B cell (primary cell): ENCODE results near the gene CXCL12. TPM values are rescaled to one million over a fixed set of nuclear protein-coding genes. Genes with fewer than 3 reads are reported as not detected.

ENCODE experiments used
- ATAC-seq: fragments of 200-7000 bp; cut with Tn5 transposase; one replicate; pipeline ENCODE4 v1.10.0; 2021; ENCODE audit warnings: low read depth, mild to moderate bottlenecking, moderate number of reproducible peaks, moderate library complexity
- CTCF ChIA-PET: fragments of 350-600 bp; sonication (Branson Sonifier 250); formaldehyde crosslinking; loops from one replicate; lab custom pipeline; 2021; ENCODE audit warnings: antibody characterized with exemption, inconsistent platforms; lab: Charles Lee
- POLR2A ChIA-PET: fragments of 350-600 bp; sonication (Branson Sonifier 250); formaldehyde crosslinking; loops from one replicate; lab custom pipeline; 2021; ENCODE audit warnings: antibody characterized with exemption; lab: Charles Lee
- DNase-seq: peaks from one replicate; pipeline ENCODE4 v3.0.0; 2013
- H2AFZ ChIP-seq: 2 replicates; pipeline ENCODE4 v1.6.1; 2012; ENCODE audit warnings: mild to moderate bottlenecking, low read depth, low read length; ENCODE audit not compliant: insufficient read depth, poor library complexity, severe bottlenecking
- H3K27ac ChIP-seq, 2 donors: 1 replicate in 1 of 2; 2 replicates in 1 of 2; pipeline ENCODE4 v1.5.1; 2012 to 2013; ENCODE audit warnings: low read length in 2 of 2, mild to moderate bottlenecking in 2 of 2, moderate library complexity in 1 of 2
- H3K27me3 ChIP-seq, 4 experiments: fragments of 200-600 bp in 1 of 4; sonication (generic) in 1 of 4; replicated peaks in 1 of 4; 1 replicate in 2 of 4; 2 replicates in 2 of 4; pipeline versions ENCODE4 v1.6.1 to v1.7.0; 2013 to 2016; ENCODE audit warnings: low read length in 3 of 4, mild to moderate bottlenecking in 2 of 4, mixed read lengths in 1 of 4, moderate library complexity in 1 of 4; ENCODE audit not compliant: insufficient read depth in 4 of 4, control insufficient read depth in 3 of 4; ENCODE audit errors: control extremely low read depth in 1 of 4
- H3K36me3 ChIP-seq, 2 experiments: replicated peaks in 1 of 2; 1 replicate in 1 of 2; 2 replicates in 1 of 2; pipeline versions ENCODE4 v1.6.1 to v1.7.1; 2013; ENCODE audit warnings: low read length in 1 of 2; ENCODE audit not compliant: insufficient read depth in 2 of 2, control insufficient read depth in 1 of 2; ENCODE audit errors: control extremely low read depth in 1 of 2, extremely low read depth in 1 of 2
- H3K4me1 ChIP-seq, 2 donors: fragments of 200-600 bp in 1 of 2; sonication (generic) in 1 of 2; 1 replicate in 1 of 2; 2 replicates in 1 of 2; pipeline versions ENCODE4 v1.5.1 to v1.6.1; 2013 to 2017; ENCODE audit warnings: low read length in 2 of 2; ENCODE audit not compliant: control insufficient read depth in 2 of 2, insufficient read depth in 2 of 2
- H3K4me2 ChIP-seq: replicated peaks from 2 replicates; pipeline ENCODE3; 2012; ENCODE audit warnings: mild to moderate bottlenecking, low read depth, low read length; ENCODE audit not compliant: poor library complexity, severe bottlenecking
- H3K4me3 ChIP-seq, 5 experiments: fragments of 200-600 bp in 1 of 5; sonication (generic) in 1 of 5; 1 replicate in 3 of 5; 2 replicates in 2 of 5; pipeline versions ENCODE4 v1.5.1 to v1.7.0; 2011 to 2016; ENCODE audit warnings: low read length in 4 of 5, mild to moderate bottlenecking in 4 of 5, low read depth in 2 of 5, control low read depth in 1 of 5, moderate library complexity in 1 of 5; ENCODE audit not compliant: insufficient read depth in 1 of 5; ENCODE audit errors: control extremely low read depth in 1 of 5, extremely low read depth in 1 of 5
- H3K79me2 ChIP-seq: fragments of 200-600 bp; sonication (generic); one replicate; pipeline ENCODE4 v1.6.0; 2016; ENCODE audit warnings: low read length; ENCODE audit not compliant: control insufficient read depth, insufficient read depth
- H3K9ac ChIP-seq: fragments of 200-600 bp; sonication (generic); 2 replicates; pipeline ENCODE4 v1.6.1; 2017; ENCODE audit warnings: mild to moderate bottlenecking, low read length, moderate library complexity
- H3K9me3 ChIP-seq, 3 donors: one replicate each; pipeline versions ENCODE4 v1.6.1 to v1.7.1; 2013; ENCODE audit warnings: low read length in 2 of 3; ENCODE audit not compliant: control insufficient read depth in 2 of 3, insufficient read depth in 1 of 3; ENCODE audit errors: control extremely low read depth in 1 of 3
- H4K20me1 ChIP-seq: 2 replicates; pipeline ENCODE4 v1.6.0; 2012; ENCODE audit warnings: mild to moderate bottlenecking, low read length; ENCODE audit not compliant: insufficient read depth, control insufficient read depth, poor library complexity, severe bottlenecking
- H3K27ac Mint-ChIP-seq: one replicate; pipeline ENCODE4 v1.8.0; 2021; ENCODE audit warnings: mixed read lengths
- H3K27me3 Mint-ChIP-seq: one replicate; pipeline ENCODE4 v1.8.0; 2021; ENCODE audit warnings: mixed read lengths
- H3K4me1 Mint-ChIP-seq: one replicate; pipeline ENCODE4 v1.8.0; 2021; ENCODE audit warnings: mixed read lengths
- H3K4me3 Mint-ChIP-seq: one replicate; pipeline ENCODE4 v1.8.0; 2021; ENCODE audit warnings: mixed read lengths
- H3K9me3 Mint-ChIP-seq: one replicate; pipeline ENCODE4 v1.8.0; 2022; ENCODE audit warnings: mixed read lengths; ENCODE audit not compliant: insufficient read depth
- EZH2 ChIP-seq: IDR thresholded peaks from 2 replicates; pipeline ENCODE4 v1.6.1; 2012; ENCODE audit warnings: borderline replicate concordance, low read depth, mild to moderate bottlenecking, moderate library complexity, low read length; ENCODE audit not compliant: insufficient read depth, poor library complexity, severe bottlenecking
- WGBS: methylation state at CpG from one replicate; pipeline ENCODE4 v1.1.5; 2013; ENCODE audit warnings: missing lambda C conversion rate; ENCODE audit not compliant: insufficient coverage; 5-methylcytosine and 5-hydroxymethylcytosine counted together
- intact Hi-C: fragments of 100-400 bp; cut with micrococcal nuclease; formaldehyde crosslinking; loops from one replicate; pipeline ENCODE4 v1.10.0; 2022
- polyA plus RNA-seq: library from polyadenylated mRNA; depleted of rRNA; stranded (reverse); fragments of >200 nt; gene quantifications from 2 replicates; pipeline ENCODE4 v1.2.3, GENCODE V29; 2012
- total RNA-seq, 2 donors: library from RNA; stranded (reverse); fragments of 120-200 nt in 1 of 2; gene quantifications; 1 replicate in 1 of 2; 2 replicates in 1 of 2; pipeline versions ENCODE4 v1.2.3 to v1.2.4, GENCODE V29; 2013 to 2022
- TF ChIP-seq, protein P1 (sequence below): fragments of 200-600 bp; IDR thresholded peaks from one replicate; pipeline ENCODE4 v1.8.0; 2022; ENCODE audit warnings: antibody characterized with exemption, mild to moderate bottlenecking

CXCL12 gene
- total and polyA plus RNA-seq, 2 donors (not counting 1 experiment from before 2014, with no cell fraction given) = not detected

DNA sequence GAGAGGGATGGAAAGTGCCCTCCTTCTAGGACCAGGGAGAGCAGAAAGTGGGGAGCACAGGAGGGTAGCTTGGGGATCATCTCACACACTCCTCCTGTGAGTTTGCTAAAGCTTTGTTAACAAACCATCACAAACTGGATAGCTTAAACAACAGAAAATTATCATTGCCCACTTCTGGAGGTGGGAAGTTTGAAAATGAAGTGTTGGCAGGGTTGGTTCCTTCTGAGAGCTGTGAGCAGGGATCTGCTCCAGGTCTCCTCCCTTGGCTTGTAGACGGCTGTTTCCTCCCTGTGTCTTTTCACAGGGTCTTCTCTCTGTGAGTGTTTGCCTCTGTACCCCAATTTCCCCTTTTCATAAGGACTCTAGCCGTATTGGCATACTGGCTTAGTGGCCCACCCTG lies 32.0 kb upstream of the CXCL12 start:
- no peak overlapping the region for H2AFZ ChIP-seq
- H3K9ac ChIP-seq = no peak overlapping the region
- Mint-ChIP-seq H3K9me3 (peaks cover 3% of the 10 kb centered on the region), H3K27me3 (peaks cover 14% of the 10 kb centered on the region), H3K4me3 (no peak overlapping the region), H3K27ac (no peak overlapping the region), H3K4me1 (no peaks in the 10 kb centered on the region)
- no peaks in the 10 kb centered on the region for H3K4me1 ChIP-seq
- WGBS = 43% methylated on average over 1 of the region's 2 CpGs
- H3K9me3 ChIP-seq = peaks cover 0 to 10% (median 0%) of the 10 kb centered on the region in 3 donors
- no peak overlapping the region for H3K4me3 ChIP-seq
- H3K79me2 ChIP-seq = no peaks in the 10 kb centered on the region
- TF ChIP-seq EZH2 = no peak
- ATAC-seq (no peak), DNase-seq (no peak)
- no peaks in the 10 kb centered on the region for H4K20me1 ChIP-seq
- no peaks in the 10 kb centered on the region for H3K36me3 ChIP-seq
- ChIA-PET CTCF (no interaction called here), POLR2A (no interaction called here)
- H3K27ac ChIP-seq = no peak overlapping the region
- H3K27me3 ChIP-seq = no peaks in the 10 kb centered on the region
- H3K4me2 ChIP-seq = no peak overlapping the region
- intact Hi-C loops = no loop called here

DNA sequence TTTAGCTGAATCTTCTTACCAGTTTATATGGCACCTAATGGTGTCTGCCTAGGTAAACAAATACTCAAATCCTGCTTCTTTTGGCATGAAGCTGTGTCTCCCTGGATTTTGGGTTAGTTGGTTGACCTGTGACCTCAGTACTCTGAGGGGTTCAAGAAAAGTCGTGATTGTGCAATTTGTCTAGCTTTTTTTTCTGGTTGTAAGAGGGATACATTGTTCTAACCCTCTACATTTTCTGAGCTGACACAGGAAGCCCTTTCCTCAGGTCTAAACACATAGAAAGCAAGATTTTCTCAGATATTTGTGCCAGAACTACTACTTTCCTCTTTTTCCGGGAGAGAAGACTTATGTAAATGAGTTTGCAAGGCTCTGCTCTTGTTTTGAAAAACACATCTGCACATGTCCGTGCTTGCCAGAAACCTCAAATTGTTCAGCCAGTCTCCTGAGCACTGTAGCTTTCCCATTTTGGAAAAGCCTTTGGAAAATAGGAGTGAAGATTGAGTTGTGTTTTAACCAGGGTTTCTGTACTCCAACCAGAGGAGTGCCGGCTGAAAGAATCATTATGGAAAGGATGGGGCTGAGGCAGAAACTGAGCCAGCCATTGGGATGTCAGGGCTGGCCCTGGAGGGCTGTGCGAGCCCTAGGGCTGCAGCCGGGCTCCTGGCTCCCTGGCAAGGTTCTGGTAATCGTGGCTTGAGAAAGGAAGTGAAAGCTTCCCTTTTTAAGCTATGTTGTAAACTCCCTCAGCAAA lies 31.3 kb upstream of the CXCL12 start:
- Mint-ChIP-seq H3K27ac (no peak overlapping the region), H3K9me3 (peaks cover 3% of the 10 kb centered on the region), H3K27me3 (peaks cover 17% of the 10 kb centered on the region), H3K4me1 (no peaks in the 10 kb centered on the region), H3K4me3 (no peak overlapping the region)
- WGBS = 45% methylated on average over 4 of the region's 7 CpGs
- ChIA-PET POLR2A (no interaction called here), CTCF (no interaction called here)
- Histone ChIP-seq H3K4me3 (no peak overlapping the region), H4K20me1 (no peaks in the 10 kb centered on the region), H3K36me3 (no peaks in the 10 kb centered on the region), H3K9me3 (peaks cover 0 to 14% (median 0%) of the 10 kb centered on the region in 3 donors), H2AFZ (no peak overlapping the region), H3K27ac (no peak overlapping the region), H3K9ac (no peak overlapping the region), H3K27me3 (no peaks in the 10 kb centered on the region), H3K79me2 (no peaks in the 10 kb centered on the region), H3K4me2 (no peak overlapping the region), H3K4me1 (no peaks in the 10 kb centered on the region)
- DNase-seq = no peak
- no peak for ATAC-seq
- intact Hi-C loops = no loop called here
- TF ChIP-seq EZH2 = no peak
- TF ChIP-seq, protein P1, sequence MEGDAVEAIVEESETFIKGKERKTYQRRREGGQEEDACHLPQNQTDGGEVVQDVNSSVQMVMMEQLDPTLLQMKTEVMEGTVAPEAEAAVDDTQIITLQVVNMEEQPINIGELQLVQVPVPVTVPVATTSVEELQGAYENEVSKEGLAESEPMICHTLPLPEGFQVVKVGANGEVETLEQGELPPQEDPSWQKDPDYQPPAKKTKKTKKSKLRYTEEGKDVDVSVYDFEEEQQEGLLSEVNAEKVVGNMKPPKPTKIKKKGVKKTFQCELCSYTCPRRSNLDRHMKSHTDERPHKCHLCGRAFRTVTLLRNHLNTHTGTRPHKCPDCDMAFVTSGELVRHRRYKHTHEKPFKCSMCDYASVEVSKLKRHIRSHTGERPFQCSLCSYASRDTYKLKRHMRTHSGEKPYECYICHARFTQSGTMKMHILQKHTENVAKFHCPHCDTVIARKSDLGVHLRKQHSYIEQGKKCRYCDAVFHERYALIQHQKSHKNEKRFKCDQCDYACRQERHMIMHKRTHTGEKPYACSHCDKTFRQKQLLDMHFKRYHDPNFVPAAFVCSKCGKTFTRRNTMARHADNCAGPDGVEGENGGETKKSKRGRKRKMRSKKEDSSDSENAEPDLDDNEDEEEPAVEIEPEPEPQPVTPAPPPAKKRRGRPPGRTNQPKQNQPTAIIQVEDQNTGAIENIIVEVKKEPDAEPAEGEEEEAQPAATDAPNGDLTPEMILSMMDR = no peak
